ENCODE measurements around the gene INKA1. TPM values are rescaled to one million over a fixed set of nuclear protein-coding genes. Genes with fewer than 3 reads are reported as not detected.
A peak's percentile ranks its signal among the peaks of the same experiment; 100 is the strongest.

INKA1 gene
- total and polyA plus RNA-seq, 9 of the 15 experiments (the other 6 are each of a cell fraction or from before 2014, with no cell fraction given): 0.55 to 13.9 (median 6.7) TPM

DNA sequence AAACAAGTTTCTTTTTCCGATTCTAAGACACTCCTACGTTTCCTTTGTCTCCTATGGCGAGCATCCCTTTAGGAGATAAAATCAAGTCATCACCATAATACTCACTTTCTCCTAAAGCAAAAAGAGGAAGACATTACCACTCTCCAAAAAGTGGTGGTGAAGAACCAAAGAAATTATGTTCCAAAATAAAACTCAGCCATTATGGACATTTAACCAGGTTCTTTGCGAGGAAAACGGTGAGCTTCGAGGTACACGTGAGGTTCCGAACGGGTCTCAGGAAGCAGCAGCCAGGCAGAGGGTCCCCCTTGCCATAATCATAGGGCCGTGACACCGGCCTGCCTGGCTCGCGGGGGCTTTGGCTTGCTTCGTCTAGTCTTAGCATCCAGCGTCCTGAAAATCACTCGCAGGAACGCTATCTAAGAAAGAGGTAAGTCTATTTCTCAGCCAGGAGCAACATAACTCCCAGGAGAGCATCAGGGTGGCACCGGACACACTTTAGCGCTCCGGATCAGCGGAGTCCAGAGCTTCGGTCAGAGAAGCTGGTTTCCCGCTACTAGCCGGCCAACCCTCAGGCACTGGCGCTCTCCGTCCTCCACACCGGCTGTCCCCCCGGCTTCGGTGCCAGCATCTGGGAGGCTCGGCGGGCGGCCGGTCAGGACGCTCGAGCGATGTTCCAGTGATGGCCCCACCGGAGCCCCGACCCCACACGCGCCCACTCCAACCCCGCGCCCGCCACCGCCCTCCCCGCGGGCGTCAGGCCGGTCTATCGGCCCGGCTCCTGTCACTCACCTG, 17.3 kb upstream of the INKA1 start:
- H3K27ac ChIP-seq (ENCODE audit: extremely low read depth, low read depth, low read length): peak overlapping the region; percentile 84
- peaks cover 12 to 18% of the 10 kb centered on the region in 2 experiments; a peak in 4 of 5 replicates for H3K4me1 ChIP-seq (replicated peaks in 1 of 2; ENCODE audit: control insufficient read depth in 2 of 2, insufficient read depth in 2 of 2, low read length in 2 of 2)
- H3K4me2 ChIP-seq (ENCODE audit: insufficient read depth, low read length): peak overlapping the region; percentile 90
- WGBS (ENCODE audit: insufficient coverage, low coverage, missing lambda C conversion rate): 2% methylated on average over 36 of the region's 50 CpGs
- no TSS peak for BruUV-seq (replicated peaks)
- no peaks in the 10 kb centered on the region for H4K20me1 ChIP-seq (replicated peaks; ENCODE audit: control insufficient read depth, insufficient read depth, low read length)
- H3K9me3 ChIP-seq (replicated peaks; ENCODE audit: control insufficient read depth, insufficient read depth, low read depth, low read length): no peaks in the 10 kb centered on the region
- in situ Hi-C loops (cut with MboI): no loop called here
- CTCF ChIA-PET (ENCODE audit: low intra/inter-chr PET ratio): no interaction called here
- intact Hi-C loops (cut with micrococcal nuclease): no loop called here
- DNase-seq (ENCODE audit: extremely low read depth in 1 of 4, low spot score in 3 of 4) (peak in 1 of 4 experiments; percentile 27), FAIRE-seq (no peak), ATAC-seq (peak; percentile 67)
- H2AFZ ChIP-seq (ENCODE audit: low read depth, low read length): peak overlapping the region; percentile 60
- H3K4me3 ChIP-seq: peak overlapping the region; percentile 84
- H3K36me3 ChIP-seq (ENCODE audit: control insufficient read depth, insufficient read depth, low read length): peaks cover 26% of the 10 kb centered on the region; the same call in 2 of the 3 replicates
- POLR2A ChIA-PET: interaction anchor here (0.6 to 2.8 kb wide), 9 partner anchors 9 to 457 kb away, joined by 3 to 16 read pairs (median 4); partner anchors contain the start of genes DAG1 and INKA1
- peak overlapping the region; percentile 90 to 96 for H3K9ac ChIP-seq (ENCODE audit: insufficient read depth in 1 of 2, low read depth in 2 of 2, low read length in 2 of 2)
- no peaks in the 10 kb centered on the region for H3K9me1 ChIP-seq (ENCODE audit: control insufficient read depth, insufficient read depth, low read length)
- H3K79me2 ChIP-seq (ENCODE audit: control insufficient read depth, insufficient read depth, low read length): peaks cover 51% of the 10 kb centered on the region
- H3K27me3 ChIP-seq (ENCODE audit: control insufficient read depth in 2 of 2, insufficient read depth in 2 of 2, low read length in 2 of 2): no peaks in the 10 kb centered on the region
- TF ChIP-seq CAMTA2 (CRISPR knock-in tag; conservative IDR thresholded peaks at IDR 0.05) (no peak), PML (IDR thresholded peaks at IDR 0.05; ENCODE audit: low read length) (peak; percentile 5; the same call in 1 of the 2 replicates), SAP30 (IDR thresholded peaks at IDR 0.05; ENCODE audit: borderline replicate concordance, insufficient read depth, low read depth, low read length, poor library complexity, severe bottlenecking) (peak; percentile 37), PTTG1 (tag; IDR thresholded peaks at IDR 0.05; ENCODE audit: low read depth) (no peak), NR1H2 (CRISPR knock-in tag; IDR thresholded peaks at IDR 0.05) (peak; percentile 59; the same call in 1 of the 2 replicates), SOX6 (IDR thresholded peaks at IDR 0.05) (0 out of 2 replicates have a peak, but pooled peaks have one; percentile 13), POLR2AphosphoS5 (IDR thresholded peaks at IDR 0.05; ENCODE audit: control insufficient read depth, insufficient read depth, low read depth, low read length) (no peak), NKRF (IDR thresholded peaks at IDR 0.05; ENCODE audit: borderline replicate concordance) (peak; percentile 19; the same call in 1 of the 2 replicates), RBBP5 (IDR thresholded peaks at IDR 0.05; ENCODE audit: borderline replicate concordance, insufficient read depth, low read length, poor library complexity, severe bottlenecking) (peak; percentile 7), ZNF316 (IDR thresholded peaks at IDR 0.05) (no peak), ZNF263 (CRISPR knock-in tag; IDR thresholded peaks at IDR 0.05; ENCODE audit: borderline replicate concordance) (peak; percentile 88)
- TF ChIP-seq, protein P1, sequence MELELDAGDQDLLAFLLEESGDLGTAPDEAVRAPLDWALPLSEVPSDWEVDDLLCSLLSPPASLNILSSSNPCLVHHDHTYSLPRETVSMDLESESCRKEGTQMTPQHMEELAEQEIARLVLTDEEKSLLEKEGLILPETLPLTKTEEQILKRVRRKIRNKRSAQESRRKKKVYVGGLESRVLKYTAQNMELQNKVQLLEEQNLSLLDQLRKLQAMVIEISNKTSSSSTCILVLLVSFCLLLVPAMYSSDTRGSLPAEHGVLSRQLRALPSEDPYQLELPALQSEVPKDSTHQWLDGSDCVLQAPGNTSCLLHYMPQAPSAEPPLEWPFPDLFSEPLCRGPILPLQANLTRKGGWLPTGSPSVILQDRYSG (tag; conservative IDR thresholded peaks at IDR 0.05; ENCODE audit: low read depth): 0 out of 2 replicates have a peak, but pooled peaks have one; percentile 28
- TF ChIP-seq, protein P2, sequence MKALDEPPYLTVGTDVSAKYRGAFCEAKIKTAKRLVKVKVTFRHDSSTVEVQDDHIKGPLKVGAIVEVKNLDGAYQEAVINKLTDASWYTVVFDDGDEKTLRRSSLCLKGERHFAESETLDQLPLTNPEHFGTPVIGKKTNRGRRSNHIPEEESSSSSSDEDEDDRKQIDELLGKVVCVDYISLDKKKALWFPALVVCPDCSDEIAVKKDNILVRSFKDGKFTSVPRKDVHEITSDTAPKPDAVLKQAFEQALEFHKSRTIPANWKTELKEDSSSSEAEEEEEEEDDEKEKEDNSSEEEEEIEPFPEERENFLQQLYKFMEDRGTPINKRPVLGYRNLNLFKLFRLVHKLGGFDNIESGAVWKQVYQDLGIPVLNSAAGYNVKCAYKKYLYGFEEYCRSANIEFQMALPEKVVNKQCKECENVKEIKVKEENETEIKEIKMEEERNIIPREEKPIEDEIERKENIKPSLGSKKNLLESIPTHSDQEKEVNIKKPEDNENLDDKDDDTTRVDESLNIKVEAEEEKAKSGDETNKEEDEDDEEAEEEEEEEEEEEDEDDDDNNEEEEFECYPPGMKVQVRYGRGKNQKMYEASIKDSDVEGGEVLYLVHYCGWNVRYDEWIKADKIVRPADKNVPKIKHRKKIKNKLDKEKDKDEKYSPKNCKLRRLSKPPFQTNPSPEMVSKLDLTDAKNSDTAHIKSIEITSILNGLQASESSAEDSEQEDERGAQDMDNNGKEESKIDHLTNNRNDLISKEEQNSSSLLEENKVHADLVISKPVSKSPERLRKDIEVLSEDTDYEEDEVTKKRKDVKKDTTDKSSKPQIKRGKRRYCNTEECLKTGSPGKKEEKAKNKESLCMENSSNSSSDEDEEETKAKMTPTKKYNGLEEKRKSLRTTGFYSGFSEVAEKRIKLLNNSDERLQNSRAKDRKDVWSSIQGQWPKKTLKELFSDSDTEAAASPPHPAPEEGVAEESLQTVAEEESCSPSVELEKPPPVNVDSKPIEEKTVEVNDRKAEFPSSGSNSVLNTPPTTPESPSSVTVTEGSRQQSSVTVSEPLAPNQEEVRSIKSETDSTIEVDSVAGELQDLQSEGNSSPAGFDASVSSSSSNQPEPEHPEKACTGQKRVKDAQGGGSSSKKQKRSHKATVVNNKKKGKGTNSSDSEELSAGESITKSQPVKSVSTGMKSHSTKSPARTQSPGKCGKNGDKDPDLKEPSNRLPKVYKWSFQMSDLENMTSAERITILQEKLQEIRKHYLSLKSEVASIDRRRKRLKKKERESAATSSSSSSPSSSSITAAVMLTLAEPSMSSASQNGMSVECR (CRISPR knock-in tag; IDR thresholded peaks at IDR 0.05): 0 out of 2 replicates have a peak, but pooled peaks have one; percentile 22

Data from K562 (cell line).